ENCODE data around the gene PSORS1C1.
"Not testable (repeated sequence)": the region's sequence is repeated elsewhere in the genome, so short reads cannot be mapped to it uniquely, and the experiment has no call there.

PSORS1C1 gene

GRCh38 chr6:31158863-31159855 is 44.6 kb downstream of the PSORS1C1 start:
- TF ChIP-seq POLR2A (IDR thresholded peaks at IDR 0.05; ENCODE audit: extremely low read depth, insufficient read length), result no peak
- no peak for TF ChIP-seq MYC (IDR thresholded peaks at IDR 0.05; ENCODE audit: low read depth, low read length)
- TF ChIP-seq MAX (IDR thresholded peaks at IDR 0.05; ENCODE audit: low read depth, low read length), result no peak
- no peak for TF ChIP-seq CTCF (IDR thresholded peaks at IDR 0.05; ENCODE audit: low read depth, low read length)
- DNase-seq (ENCODE audit: low read depth), result no peak
- peak overlapping the region; percentile 93 for H3K4me3 ChIP-seq (ENCODE audit: low read depth, low read length)

- DNase-seq (ENCODE audit: low read depth), result no peak
- TF ChIP-seq MYC (IDR thresholded peaks at IDR 0.05; ENCODE audit: low read depth, low read length), result no peak
- no peak for TF ChIP-seq POLR2A (IDR thresholded peaks at IDR 0.05; ENCODE audit: extremely low read depth, insufficient read length)
- TF ChIP-seq MAX (IDR thresholded peaks at IDR 0.05; ENCODE audit: low read depth, low read length), result no peak
- TF ChIP-seq CTCF (IDR thresholded peaks at IDR 0.05; ENCODE audit: low read depth, low read length), result no peak
- H3K4me3 ChIP-seq (ENCODE audit: low read depth, low read length), result no peak overlapping the region
These were observed 46.9 kb downstream of the PSORS1C1 start for GRCh38 chr6:31161216-31162126.

- DNase-seq (ENCODE audit: low read depth), result no peak
- TF ChIP-seq MYC (IDR thresholded peaks at IDR 0.05; ENCODE audit: low read depth, low read length), result no peak
- no peak for TF ChIP-seq CTCF (IDR thresholded peaks at IDR 0.05; ENCODE audit: low read depth, low read length)
- no peak for TF ChIP-seq POLR2A (IDR thresholded peaks at IDR 0.05; ENCODE audit: extremely low read depth, insufficient read length)
- TF ChIP-seq MAX (IDR thresholded peaks at IDR 0.05; ENCODE audit: low read depth, low read length), result no peak
- no peak overlapping the region for H3K4me3 ChIP-seq (ENCODE audit: low read depth, low read length)
These were observed 48.0 kb downstream of the PSORS1C1 start for GRCh38 chr6:31162463-31163165.

- no peak for DNase-seq (ENCODE audit: low read depth)
- TF ChIP-seq CTCF (IDR thresholded peaks at IDR 0.05; ENCODE audit: low read depth, low read length) (no peak), POLR2A (IDR thresholded peaks at IDR 0.05; ENCODE audit: extremely low read depth, insufficient read length) (no peak), MYC (IDR thresholded peaks at IDR 0.05; ENCODE audit: low read depth, low read length) (no peak), MAX (IDR thresholded peaks at IDR 0.05; ENCODE audit: low read depth, low read length) (no peak)
- no peak overlapping the region for H3K4me3 ChIP-seq (ENCODE audit: low read depth, low read length)
These were observed 49.3 kb downstream of the PSORS1C1 start for GRCh38 chr6:31163922-31164321.

GRCh38 chr6:31164475-31165063 is 50.0 kb downstream of the PSORS1C1 start:
- DNase-seq (ENCODE audit: low read depth); H3K4me3 ChIP-seq (ENCODE audit: low read depth, low read length): not testable (repeated sequence)

GRCh38 chr6:31165064-31165832 is 50.6 kb downstream of the PSORS1C1 start:
- DNase-seq (ENCODE audit: low read depth); H3K4me3 ChIP-seq (ENCODE audit: low read depth, low read length): not testable (repeated sequence)
